HUES48 (cell line): ENCODE data around the gene PDE4B.

Experiments used
- H3K27ac ChIP-seq: one replicate; pipeline ENCODE4 v1.7.0; 2013; ENCODE audit warnings: low read depth, low read length, inconsistent platforms
- H3K27me3 ChIP-seq: 2 replicates; pipeline ENCODE4 v1.6.1; 2013; ENCODE audit warnings: mild to moderate bottlenecking, low read length; ENCODE audit not compliant: control insufficient read depth, insufficient read depth
- H3K36me3 ChIP-seq: 2 replicates; pipeline ENCODE4 v1.6.1; 2013; ENCODE audit warnings: low read length; ENCODE audit not compliant: control insufficient read depth, insufficient read depth
- H3K4me1 ChIP-seq: 2 replicates; pipeline ENCODE4 v1.6.1; 2013; ENCODE audit warnings: mild to moderate bottlenecking, low read length; ENCODE audit not compliant: control insufficient read depth, insufficient read depth
- H3K4me3 ChIP-seq: 2 replicates; pipeline ENCODE4 v1.5.1; 2013; ENCODE audit warnings: mild to moderate bottlenecking, low read depth, low read length
- H3K9ac ChIP-seq: 2 replicates; pipeline ENCODE4 v1.6.1; 2013; ENCODE audit warnings: mild to moderate bottlenecking, low read depth, low read length, moderate library complexity
- H3K9me3 ChIP-seq: 2 replicates; pipeline ENCODE4 v1.6.1; 2013; ENCODE audit warnings: low read length; ENCODE audit not compliant: control insufficient read depth, insufficient read depth

The PDE4B gene

GRCh38 chr1:66261364-66261763, 468.7 kb downstream of the PDE4B start:
- Histone ChIP-seq H3K9ac (no peak overlapping the region), H3K4me1 (peaks cover 34% of the 10 kb centered on the region), H3K27ac (no peak overlapping the region), H3K27me3 (no peaks in the 10 kb centered on the region), H3K4me3 (no peak overlapping the region), H3K36me3 (no peaks in the 10 kb centered on the region), H3K9me3 (no peaks in the 10 kb centered on the region)

- Histone ChIP-seq H3K27me3 (no peaks in the 10 kb centered on the region), H3K9ac (no peak overlapping the region), H3K9me3 (no peaks in the 10 kb centered on the region), H3K36me3 (no peaks in the 10 kb centered on the region), H3K4me1 (peaks cover 25% of the 10 kb centered on the region), H3K4me3 (no peak overlapping the region), H3K27ac (no peak overlapping the region)
Observed at GRCh38 chr1:66262208-66262963, 469.7 kb downstream of the PDE4B start.

- peaks cover 20% of the 10 kb centered on the region for H3K4me1 ChIP-seq
- no peaks in the 10 kb centered on the region for H3K9me3 ChIP-seq
- no peak overlapping the region for H3K27ac ChIP-seq
- no peak overlapping the region for H3K9ac ChIP-seq
- H3K4me3 ChIP-seq = no peak overlapping the region
- H3K36me3 ChIP-seq = no peaks in the 10 kb centered on the region
- H3K27me3 ChIP-seq = no peaks in the 10 kb centered on the region
Observed at GRCh38 chr1:66265268-66265667, 472.6 kb downstream of the PDE4B start.

GRCh38 chr1:66265796-66266195, 473.1 kb downstream of the PDE4B start:
- no peaks in the 10 kb centered on the region for H3K27me3 ChIP-seq
- no peak overlapping the region for H3K27ac ChIP-seq

GRCh38 chr1:66266350-66266749, 473.7 kb downstream of the PDE4B start:
- Histone ChIP-seq H3K27ac (no peak overlapping the region), H3K9ac (no peak overlapping the region), H3K4me1 (peaks cover 22% of the 10 kb centered on the region), H3K9me3 (no peaks in the 10 kb centered on the region), H3K4me3 (no peak overlapping the region), H3K36me3 (no peaks in the 10 kb centered on the region), H3K27me3 (no peaks in the 10 kb centered on the region)

More at GRCh38 chr1:66265796-66266195, 473.1 kb downstream of the PDE4B start:
- Histone ChIP-seq H3K9ac (no peak overlapping the region), H3K4me1 (peaks cover 20% of the 10 kb centered on the region), H3K4me3 (no peak overlapping the region), H3K36me3 (no peaks in the 10 kb centered on the region), H3K9me3 (no peaks in the 10 kb centered on the region)

GRCh38 chr1:66266756-66267155, 474.1 kb downstream of the PDE4B start:
- Histone ChIP-seq H3K4me1 (peaks cover 26% of the 10 kb centered on the region), H3K27me3 (no peaks in the 10 kb centered on the region), H3K4me3 (no peak overlapping the region)

GRCh38 chr1:66267201-66267940, 474.7 kb downstream of the PDE4B start:
- H3K27ac ChIP-seq = no peak overlapping the region
- no peaks in the 10 kb centered on the region for H3K27me3 ChIP-seq

More at GRCh38 chr1:66266756-66267155, 474.1 kb downstream of the PDE4B start:
- no peaks in the 10 kb centered on the region for H3K9me3 ChIP-seq
- no peaks in the 10 kb centered on the region for H3K36me3 ChIP-seq
- no peak overlapping the region for H3K9ac ChIP-seq
- no peak overlapping the region for H3K27ac ChIP-seq

GRCh38 chr1:66269222-66269621, 476.5 kb downstream of the PDE4B start:
- H3K27ac ChIP-seq = no peak overlapping the region
- H3K9ac ChIP-seq = no peak overlapping the region
- H3K27me3 ChIP-seq = no peaks in the 10 kb centered on the region
- H3K9me3 ChIP-seq = no peaks in the 10 kb centered on the region
- no peaks in the 10 kb centered on the region for H3K36me3 ChIP-seq
- peaks cover 29% of the 10 kb centered on the region for H3K4me1 ChIP-seq
- H3K4me3 ChIP-seq = no peak overlapping the region

More at GRCh38 chr1:66267201-66267940, 474.7 kb downstream of the PDE4B start:
- H3K9ac ChIP-seq = no peak overlapping the region
- H3K4me3 ChIP-seq = no peak overlapping the region
- H3K36me3 ChIP-seq = no peaks in the 10 kb centered on the region
- H3K4me1 ChIP-seq = peaks cover 30% of the 10 kb centered on the region
- no peaks in the 10 kb centered on the region for H3K9me3 ChIP-seq

GRCh38 chr1:66270119-66270812, 477.6 kb downstream of the PDE4B start:
- H3K9ac ChIP-seq = no peak overlapping the region
- no peaks in the 10 kb centered on the region for H3K27me3 ChIP-seq
- H3K4me1 ChIP-seq = peaks cover 19% of the 10 kb centered on the region
- H3K36me3 ChIP-seq = no peaks in the 10 kb centered on the region
- no peak overlapping the region for H3K4me3 ChIP-seq
- H3K9me3 ChIP-seq = no peaks in the 10 kb centered on the region
- no peak overlapping the region for H3K27ac ChIP-seq

DNA sequence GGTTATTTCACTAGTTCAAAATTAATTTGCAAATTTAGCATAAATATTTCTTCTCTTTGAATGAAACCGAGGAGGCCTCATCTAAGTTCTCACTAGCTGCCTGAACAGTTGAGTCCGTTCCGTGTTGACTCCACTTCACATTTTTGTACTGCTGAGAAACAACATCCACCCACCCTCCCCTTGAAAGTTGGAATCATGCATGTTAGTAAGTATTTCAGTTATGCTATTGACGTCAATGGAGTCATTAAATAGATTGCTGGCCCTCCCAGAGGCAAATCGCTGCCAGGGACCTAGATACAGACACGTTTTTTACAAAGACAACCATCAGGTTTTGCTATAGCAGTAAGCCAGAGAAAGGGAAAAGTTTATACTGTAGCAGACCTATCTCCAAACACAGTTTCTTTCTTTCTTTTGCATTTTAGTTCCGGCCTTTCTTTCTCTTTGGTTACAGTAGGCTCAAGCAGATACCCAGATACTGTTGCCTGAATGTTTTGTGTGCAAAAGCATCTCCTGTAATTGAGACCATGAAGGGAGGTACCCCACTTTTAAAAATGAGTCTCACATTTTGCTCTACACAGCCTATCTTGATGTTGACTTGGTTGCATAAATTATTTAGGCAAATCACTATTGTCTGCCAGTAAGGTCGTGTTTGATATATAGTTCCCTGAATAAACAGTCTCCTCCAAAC, 478.7 kb downstream of the PDE4B start:
- Histone ChIP-seq H3K27ac (no peak overlapping the region), H3K36me3 (no peaks in the 10 kb centered on the region), H3K9me3 (no peaks in the 10 kb centered on the region), H3K4me1 (peaks cover 19% of the 10 kb centered on the region), H3K4me3 (no peak overlapping the region; the same call in 1 of the 2 replicates), H3K9ac (no peak overlapping the region), H3K27me3 (no peaks in the 10 kb centered on the region)
